NCI-H1436 treated with DMSO at 0.1 percent for 48 hours (cell line): ENCODE results near the gene CMTM1.

Experiments used
- DNase-seq: peaks from one replicate; lab custom pipeline; 2025; lab: John Stamatoyannopoulos, UW

CMTM1 gene

GRCh38 chr16:66566051-66566901 lies at the start of gene CMTM1:
CMTM1 (plus strand) TSS chr16:66566439; CDS start chr16:66566514, 75 bp downstream.
- no peak for DNase-seq

- DNase-seq, result no peak
Measured at GRCh38 chr16:66516509-66516807, 49.8 kb upstream of the CMTM1 start.

GRCh38 chr16:66516808-66517585 lies 49.2 kb upstream of the CMTM1 start:
- no peak for DNase-seq

GRCh38 chr16:66517586-66518263 lies 48.5 kb upstream of the CMTM1 start:
- DNase-seq, result no peak

GRCh38 chr16:66519482-66520373 lies 46.5 kb upstream of the CMTM1 start:
- DNase-seq, result no peak

GRCh38 chr16:66520406-66521170 lies 45.7 kb upstream of the CMTM1 start:
- no peak for DNase-seq

GRCh38 chr16:66521252-66521713 lies 45.0 kb upstream of the CMTM1 start:
- no peak for DNase-seq

GRCh38 chr16:66521951-66522771 lies 44.1 kb upstream of the CMTM1 start:
- DNase-seq, result no peak

GRCh38 chr16:66522816-66523590 lies 43.2 kb upstream of the CMTM1 start:
- DNase-seq, result no peak

- DNase-seq, result no peak
Measured at GRCh38 chr16:66523861-66524354, 42.3 kb upstream of the CMTM1 start.

GRCh38 chr16:66524601-66525164 lies 41.6 kb upstream of the CMTM1 start:
- no peak for DNase-seq

- no peak for DNase-seq
Measured at GRCh38 chr16:66525396-66526180, 40.7 kb upstream of the CMTM1 start.

- DNase-seq, result no peak
Measured at GRCh38 chr16:66528294-66528693, 37.9 kb upstream of the CMTM1 start.

GRCh38 chr16:66529475-66529874 lies 36.8 kb upstream of the CMTM1 start:
- DNase-seq, result no peak

- no peak for DNase-seq
Measured at GRCh38 chr16:66534376-66534799, 31.9 kb upstream of the CMTM1 start.

GRCh38 chr16:66536525-66536924 lies 29.7 kb upstream of the CMTM1 start:
- no peak for DNase-seq

- DNase-seq, result no peak
Measured at GRCh38 chr16:66537236-66537635, 29.0 kb upstream of the CMTM1 start.

- no peak for DNase-seq
Measured at GRCh38 chr16:66538910-66539309, 27.3 kb upstream of the CMTM1 start.
